GM19035 (cell line): ENCODE measurements around the gene ART5.
"Not testable (repeated sequence)": the region's sequence is repeated elsewhere in the genome, so short reads cannot be mapped to it uniquely, and the experiment has no call there.

Experiments used
- ATAC-seq: cut with Tn5 transposase; IDR thresholded peaks from one replicate; pipeline ENCODE4 v1.9.1; 2021; ENCODE audit not compliant: unreplicated experiment

Gene ART5

DNA sequence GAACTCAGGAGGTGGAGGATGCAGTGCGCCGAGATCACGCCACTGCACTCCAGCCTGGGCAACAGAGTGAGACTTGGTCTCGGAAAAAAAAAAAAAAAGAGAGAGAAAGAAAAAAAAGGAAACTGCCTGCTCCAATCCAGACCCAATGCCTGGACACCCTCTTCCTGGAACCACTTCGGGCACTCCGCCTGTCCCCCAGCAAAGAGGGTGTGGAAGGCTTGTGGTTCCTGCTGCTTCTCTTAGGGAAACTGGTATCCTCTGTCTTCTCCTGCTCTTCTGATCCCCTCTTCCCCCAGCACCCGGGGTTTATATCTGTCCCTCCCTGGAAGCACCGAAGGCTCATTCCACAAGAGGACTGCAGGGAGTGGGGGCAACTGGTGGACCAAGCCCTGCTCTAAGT is 16.5 kb upstream of the ART5 start:
- ATAC-seq, result no peak

DNA sequence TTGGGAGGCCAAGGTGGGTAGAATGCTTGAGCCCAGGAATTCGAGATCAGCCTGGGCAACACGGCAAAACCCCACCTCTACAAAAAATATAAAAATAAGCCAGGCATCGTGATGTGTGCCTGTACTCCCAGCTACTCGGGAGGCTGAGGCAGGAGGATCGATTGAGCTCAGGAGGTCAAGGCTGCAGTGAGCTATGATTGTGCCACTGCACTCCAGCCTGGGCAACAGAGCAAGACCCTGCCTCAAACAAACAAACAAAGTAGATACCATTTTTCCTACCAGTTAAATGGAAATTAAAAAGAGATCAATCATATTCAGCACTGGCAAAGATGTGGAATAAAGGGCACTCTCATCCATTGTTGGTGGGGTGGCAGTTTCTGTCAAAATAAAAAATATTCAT is 15.5 kb upstream of the ART5 start:
- ATAC-seq, result not testable (repeated sequence)

DNA sequence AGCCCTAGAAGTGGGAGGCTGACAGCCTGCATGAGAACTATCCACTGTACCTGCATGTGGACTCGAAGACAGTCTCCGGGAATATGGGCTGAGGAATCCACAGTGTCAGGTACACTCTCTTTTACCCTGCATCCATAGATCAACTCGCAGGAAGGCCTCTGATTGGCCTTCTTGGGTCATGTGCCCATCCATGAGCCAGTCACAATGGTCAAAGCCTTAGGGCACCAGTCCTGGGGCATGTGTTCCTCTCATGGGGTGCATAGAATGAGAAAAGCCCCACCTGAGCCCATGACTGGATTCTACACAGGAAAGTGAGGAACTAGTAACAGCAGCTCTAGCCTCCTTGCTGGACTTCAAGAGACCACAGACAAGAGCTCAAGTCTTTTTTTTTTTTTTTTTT is 13.8 kb upstream of the ART5 start:
- no peak for ATAC-seq

DNA sequence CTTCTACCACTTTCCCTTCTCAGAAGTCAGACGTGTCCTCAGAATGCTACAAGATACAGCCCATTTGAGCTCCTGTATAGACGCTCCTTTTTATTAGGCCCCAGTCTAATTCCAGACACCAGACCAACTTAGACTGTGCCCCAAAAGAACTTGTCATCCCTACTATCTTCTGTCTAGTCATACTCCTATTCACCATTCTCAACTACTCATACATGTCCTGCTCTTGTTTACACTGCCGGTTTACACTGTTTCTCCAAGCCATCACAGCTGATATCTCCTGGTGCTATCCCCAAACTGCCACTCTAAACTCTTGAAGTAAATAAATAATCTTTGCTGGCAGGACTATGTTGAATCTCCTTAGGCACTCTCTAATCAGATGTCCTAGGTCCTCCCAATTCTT is 10.7 kb upstream of the ART5 start:
- not testable (repeated sequence) for ATAC-seq

DNA sequence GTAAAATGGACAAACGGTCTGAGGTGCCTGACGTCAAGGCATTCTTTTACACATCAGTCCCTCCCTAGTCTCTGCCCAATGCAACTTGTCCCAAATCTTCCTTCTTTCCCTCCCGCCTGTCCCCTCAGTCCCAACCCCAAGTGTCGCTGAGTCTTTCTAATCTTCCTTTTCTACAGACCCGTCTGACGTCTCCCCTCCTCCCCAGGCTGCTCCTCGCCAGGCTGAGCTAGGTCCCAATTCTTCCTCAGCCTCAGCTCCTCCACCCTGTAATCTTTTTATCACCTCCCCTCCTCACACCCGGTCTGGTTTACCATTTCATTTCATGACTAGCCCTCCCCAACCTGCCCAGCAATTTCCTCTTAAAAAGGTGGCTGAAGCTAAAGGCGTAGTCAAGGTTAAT is 7.6 kb upstream of the ART5 start:
- ATAC-seq, result not testable (repeated sequence)

DNA sequence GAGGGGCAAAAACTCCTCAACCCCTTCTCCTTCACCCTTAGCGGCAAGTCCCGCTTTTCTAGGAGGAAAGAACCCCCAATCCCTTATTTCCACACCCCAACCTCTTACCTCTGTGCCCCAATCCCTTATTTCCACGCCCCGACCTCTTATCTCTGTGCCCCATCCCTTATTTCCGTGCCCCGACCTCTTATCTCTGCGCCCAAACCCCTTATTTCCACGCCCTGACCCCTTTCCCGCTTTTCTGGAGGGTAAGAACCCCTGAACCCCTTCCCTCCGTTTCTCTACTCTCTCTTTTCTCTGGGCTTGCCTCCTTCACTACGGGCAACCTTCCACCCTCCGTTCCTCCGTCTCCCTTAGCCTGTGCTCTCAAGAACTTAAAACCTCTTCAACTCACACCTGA is 7.1 kb upstream of the ART5 start:
- ATAC-seq, result not testable (repeated sequence)

DNA sequence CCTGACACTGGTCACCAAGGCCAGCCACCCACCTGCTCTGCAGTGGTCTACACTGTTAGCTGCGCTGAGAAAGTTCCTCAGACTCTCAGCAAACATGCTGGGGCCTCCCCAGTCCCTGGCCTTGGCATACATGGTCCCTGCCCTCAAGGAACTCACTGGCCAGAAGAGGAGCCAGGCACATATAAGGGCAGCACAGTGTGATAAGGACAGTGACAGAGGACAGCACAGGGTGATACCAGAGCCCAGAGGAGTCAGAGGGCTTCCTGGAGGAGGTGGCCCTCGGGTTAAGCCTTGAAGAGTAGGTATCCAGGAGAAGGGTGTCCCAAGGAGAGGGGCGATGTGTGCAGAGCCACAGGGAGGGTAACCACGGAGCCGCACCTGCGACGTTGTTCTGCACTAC is 3.8 kb upstream of the ART5 start:
- no peak for ATAC-seq

DNA sequence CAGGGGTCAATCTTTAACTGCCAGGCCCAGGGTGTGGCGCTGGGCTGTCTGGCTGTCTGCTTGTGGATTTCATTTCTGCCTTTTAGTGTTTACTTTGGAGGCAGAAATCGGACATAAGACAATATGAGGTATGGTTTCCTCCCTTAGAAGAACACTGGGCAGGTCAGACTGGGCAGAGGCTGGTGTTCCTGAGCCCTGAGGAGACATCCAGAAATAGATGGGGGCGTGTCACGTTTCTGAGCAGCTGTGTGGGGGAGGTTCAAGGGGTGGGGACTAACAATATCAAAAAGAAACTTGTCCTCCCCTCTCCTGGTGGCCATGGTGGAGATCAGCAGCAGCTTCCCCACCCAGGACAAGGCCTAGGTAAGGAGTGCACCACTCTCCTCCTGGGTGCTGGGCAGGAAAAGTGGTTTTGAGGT is 3.0 kb upstream of the ART5 start, which contains the start of gene ART1:
Gene ART1, plus strand, starts transcription at position 312 of the 419 bp plus-strand sequence. CDS start 14,086 bp downstream, outside the sequence.
- ATAC-seq, result no peak

DNA sequence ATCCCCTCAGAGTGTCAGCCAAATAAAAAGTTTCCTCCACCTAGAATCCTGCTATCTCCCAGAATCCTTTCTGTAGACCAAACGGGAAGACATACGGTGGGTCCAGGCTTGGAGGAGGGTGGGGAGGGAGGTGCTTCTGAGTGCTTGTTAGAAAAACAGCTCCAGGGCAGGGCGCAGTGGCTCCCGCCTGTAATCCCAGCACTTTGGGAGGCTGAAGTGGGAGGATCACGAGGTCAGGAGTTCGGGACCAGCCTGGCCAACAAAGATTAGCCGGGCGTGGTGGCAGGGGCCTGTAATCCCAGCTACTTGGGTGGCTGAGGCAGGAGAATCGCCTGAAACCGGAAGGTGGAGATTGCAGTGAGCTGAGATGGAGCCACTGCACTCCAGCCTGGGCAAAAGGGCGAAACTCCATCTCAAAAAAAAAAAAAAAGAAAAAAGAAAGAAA is 1.3 kb upstream of the ART5 start:
- ATAC-seq, result not testable (repeated sequence)

DNA sequence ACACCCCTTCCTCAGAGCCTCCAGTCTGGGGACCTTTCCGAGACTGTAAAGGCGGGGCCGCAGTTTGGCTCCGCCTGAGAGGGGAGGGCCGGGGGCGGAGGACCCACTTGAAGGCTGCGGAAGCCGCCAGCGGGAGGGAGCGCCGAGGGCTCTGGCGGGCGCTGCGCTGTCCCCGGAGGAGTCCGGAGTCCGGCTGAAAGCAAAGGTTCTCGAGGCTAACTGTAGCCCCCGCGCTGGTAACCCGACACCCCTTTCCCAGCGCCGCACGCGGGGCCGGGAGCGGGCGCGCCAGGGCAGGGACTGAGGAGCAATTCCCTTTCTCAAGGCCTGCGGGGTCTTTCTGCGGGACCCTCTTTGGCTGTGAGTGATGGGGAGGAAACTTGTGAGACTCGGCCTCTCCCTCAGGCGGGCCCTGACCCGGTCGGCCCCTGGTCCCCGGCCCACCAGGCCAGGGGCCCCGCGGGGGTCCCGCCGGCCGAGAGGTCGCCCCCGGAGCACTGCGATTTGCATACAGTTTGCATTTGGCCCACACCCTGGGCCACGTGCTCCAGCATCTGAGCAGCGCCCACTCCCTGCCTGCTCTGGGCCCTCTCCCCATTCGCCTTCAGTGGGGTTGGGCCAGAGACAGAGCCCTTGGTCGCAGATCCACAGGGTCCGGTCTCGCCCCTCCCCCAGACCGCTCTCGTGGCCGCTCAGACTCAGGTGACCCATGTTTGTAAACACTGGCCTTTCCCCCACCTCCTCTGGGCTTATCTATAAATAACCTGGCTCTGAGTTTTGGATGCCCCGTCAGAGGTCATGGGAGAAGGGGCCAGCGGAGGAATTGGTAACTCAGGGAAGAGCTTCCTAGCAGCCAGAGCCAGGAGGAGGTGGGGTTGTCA is 519 bp upstream of the ART5 start:
- no peak for ATAC-seq

DNA sequence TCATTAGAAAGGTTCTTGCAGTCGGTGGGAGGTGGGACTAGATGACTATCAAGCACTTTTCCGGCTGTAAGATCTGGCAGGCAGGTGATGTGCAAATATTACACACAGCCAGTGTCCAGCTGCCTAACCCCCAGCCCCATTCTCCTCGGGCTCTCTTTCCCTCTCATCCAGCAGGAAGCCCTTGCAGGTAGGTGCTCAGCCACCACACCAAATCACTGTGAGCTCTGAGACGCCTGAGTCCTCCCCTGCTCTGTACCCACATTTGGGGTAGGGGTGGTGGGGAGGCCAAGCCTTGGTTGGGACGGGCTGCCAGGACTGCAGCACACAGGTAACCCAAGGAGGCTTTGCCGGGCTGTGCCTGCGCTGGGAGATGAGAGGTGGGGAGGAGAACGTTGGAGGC is 601 bp downstream of the ART5 start:
- no peak for ATAC-seq

DNA sequence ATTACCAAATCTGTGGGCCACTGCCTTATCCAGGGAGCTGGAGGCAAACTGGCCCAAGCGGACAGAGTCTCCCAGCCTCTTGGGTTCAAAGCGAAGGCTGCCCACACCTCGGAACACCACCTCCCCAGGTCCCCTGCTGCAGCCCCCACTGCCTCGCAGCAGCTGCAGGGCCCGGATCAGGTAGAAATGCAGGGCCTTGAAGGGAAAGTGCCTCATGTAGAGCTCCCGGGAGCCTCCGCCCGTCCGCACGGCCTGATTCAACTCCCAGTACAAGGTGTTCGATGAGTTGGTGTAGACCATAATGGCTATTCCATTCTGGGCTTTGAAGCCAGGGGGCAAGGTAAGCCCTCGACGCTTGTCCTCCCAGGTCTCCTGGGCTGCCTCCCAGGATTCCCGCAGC is 2.0 kb downstream of the ART5 start:
- ATAC-seq, result no peak

DNA sequence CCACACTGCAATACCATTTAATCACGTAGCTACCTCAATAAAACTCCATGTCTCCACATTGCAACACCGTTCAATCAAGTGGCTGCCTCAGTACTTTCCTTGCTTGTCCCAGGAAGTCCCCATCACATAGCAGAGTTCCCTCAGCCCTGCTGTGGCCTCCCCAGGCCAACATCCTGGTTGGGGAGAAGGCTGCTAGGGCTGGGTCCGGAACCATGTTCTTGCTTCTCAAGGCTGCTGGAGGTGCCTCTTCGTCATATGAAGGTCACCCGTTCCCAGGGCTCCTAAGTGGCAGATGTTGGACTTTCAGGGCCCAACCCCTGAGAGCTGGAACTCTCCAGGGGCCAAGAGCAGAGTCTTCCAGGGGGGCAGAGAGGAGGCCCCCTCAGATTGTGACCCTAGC is 3.3 kb downstream of the ART5 start:
- no peak for ATAC-seq

DNA sequence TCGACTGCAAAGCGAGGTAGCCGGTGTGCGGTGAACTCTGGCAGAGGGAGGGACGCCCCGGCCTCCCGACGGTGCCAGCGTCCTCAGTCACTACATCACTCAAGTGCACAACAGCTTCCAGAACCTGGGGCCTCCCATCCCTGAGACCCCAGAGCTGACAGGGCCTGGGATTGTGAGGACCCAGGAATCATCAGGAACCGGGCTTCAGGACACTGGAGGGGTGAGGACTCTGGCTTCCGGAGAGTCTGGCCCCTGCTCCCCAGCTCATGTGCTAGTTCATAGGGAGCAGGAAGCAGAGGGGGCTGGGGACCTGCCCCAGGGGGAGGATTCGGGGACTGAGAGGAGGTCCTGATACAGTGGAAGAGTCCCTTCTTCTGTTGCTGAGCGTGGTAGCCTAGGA is 4.6 kb downstream of the ART5 start:
- ATAC-seq, result no peak

DNA sequence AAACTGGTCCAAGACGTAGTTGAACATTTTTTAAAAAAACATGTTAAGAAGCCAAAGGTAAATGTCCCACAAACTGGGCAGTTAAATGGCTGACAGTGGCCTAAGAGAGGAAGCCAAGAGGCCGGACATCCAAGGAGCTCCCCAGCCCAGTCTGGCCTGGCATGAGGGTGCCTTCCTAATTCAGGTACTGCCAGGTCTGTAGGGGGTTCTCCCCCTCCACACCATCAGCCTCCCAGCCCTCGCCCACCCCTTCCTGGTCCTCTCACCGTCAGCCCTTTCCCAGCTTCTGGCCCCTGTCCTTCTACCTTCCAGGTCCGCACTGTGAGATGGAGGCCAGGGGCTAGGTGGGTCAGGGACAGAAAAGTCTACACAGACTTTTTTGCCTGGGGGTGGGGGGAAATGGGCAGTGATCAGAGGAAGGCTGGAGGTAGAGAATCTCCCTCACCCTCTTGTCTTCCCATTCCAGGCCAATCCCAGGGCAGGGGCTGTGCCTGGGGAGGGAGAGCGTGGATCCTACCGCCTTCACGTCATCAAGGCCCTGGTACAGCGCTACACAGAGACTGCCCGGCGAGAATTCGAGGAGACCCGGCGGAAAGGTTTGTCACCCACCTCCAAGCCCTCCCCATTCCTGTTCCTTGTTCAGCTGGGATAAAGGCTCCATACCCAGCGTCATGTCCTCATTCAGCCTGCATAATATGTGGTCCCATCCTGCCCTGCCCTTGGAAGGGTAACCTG is 6.0 kb downstream of the ART5 start:
- ATAC-seq, result no peak

DNA sequence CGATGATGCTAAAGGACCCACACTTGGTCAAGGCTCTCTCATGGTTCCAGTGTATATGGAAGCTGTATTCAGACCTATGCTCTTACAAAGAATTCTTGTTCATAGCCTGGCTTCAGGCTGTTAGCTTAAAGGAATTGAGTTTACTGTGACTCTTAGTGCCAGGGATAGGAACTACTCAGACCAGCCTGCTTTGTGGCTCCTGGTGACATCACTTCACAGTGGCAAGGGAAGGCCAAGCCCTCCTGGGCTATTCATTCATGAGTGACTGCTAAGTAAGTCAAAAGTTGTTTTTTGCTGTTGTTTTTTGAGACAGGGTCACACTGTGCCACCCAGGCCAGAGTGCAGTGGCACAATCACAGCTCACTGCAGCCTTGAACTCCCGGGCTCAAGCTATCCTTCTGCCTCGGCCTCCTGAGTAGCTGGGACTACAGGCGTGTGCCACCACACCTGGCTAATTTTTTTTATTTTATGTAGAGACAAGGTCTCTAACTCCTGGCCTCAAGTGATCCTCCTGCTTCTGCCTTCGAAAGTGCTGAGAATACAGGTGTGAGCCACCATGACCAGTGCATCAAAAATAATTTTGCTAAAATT is 9.6 kb downstream of the ART5 start:
- no peak for ATAC-seq

DNA sequence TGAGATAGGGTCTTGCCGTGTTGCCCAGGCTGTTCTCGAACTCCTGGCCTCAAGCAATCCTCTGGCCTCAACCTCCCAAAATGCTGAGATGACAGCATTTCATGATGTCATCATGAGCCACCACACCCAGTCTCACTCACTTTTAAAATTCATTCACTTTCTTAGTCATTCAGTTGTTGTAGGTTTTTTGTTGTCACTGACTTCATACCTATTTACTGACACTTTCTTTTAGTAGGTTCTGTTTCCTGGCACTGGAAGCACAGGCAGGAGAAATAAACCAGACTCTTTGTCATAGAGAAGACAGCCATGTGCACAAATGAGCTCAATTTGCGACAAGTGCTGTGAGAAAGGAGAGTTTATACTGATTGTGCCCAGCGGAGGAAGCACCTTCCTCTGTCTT is 10.5 kb downstream of the ART5 start:
- ATAC-seq, result no peak

DNA sequence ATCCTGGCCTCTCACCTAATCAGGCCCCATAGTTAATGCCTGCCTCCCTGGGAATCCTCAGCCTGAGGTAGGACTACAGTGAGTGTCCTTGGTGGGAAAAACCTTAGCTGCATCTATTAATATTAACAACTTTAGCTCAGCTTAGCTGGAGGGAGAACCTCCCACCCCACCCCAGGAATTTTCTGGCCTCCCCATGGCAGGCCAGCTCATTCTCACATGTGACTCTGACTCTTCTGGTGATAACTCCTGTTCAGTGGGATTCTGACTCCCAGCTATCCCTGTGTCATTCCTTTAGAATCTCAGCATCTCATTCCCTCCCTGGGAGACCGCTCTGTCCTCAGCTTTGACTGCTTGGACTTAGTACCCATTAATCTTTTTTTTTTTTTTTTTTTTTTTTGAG is 14.5 kb downstream of the ART5 start:
- no peak for ATAC-seq

DNA sequence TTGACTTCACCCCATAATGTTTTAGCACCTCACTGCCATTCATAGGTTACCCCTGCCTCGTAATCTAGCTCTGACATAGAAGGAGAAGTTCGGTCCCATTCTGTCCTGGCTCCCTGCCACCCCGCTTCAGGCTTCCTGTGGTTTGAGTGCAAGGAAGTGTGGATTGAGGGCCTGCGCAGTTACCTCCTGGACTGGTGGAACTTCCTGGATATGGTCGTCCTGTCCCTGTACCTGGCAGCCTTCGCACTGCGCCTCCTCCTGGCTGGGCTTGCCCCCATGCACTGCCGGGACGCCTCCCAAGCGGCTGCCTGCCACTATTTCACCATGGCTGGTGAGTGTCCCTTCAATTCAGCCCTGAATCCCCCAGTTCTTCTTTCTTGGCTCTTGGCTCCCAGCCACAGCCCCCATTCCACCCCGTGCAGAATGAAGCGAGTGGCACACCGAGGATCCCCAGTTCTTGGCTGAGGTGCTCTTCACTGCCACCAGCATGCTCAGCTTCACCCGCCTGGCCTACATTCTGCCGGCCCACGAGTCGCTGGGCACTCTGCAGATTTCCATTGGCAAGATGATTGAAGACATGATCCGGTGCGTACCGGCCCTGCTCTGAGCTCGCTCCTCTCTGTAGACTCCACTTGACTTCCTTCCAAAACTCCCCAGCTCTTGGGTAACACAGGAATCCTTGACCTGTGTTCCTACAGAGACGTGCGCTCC is 15.4 kb downstream of the ART5 start:
- ATAC-seq, result no peak

DNA sequence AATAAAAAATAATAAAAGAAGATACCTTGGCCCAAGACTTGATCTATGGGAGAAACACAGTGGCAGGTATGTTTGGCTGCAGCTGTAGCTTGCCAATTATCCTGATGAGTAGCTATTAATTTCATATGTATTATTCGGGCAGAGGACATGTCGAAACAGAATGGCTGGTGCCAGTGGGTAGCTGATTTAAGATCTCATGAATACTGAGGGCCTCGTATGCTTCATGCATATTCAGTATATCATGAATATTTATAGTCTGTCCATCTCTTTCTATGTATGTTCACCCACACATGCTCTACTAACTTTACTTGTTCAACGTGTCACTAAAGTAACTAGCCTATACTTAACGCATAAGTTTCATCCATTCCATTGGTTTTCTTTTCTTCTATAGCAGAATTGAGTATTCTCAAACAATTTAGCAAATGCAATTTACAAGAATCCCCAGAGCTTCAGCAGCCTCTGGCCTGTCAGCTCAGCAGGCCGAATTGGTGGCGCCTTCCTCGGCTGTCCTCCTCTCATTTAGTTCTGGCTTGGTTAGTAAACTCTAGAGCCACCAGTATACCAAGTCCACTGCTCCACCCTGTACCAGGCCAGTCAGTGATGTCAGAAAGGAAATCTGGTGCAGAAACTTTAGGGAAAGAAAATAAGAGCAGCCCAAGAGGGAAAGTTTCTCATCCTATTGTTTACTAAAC is 17.9 kb downstream of the ART5 start:
- no peak for ATAC-seq

DNA sequence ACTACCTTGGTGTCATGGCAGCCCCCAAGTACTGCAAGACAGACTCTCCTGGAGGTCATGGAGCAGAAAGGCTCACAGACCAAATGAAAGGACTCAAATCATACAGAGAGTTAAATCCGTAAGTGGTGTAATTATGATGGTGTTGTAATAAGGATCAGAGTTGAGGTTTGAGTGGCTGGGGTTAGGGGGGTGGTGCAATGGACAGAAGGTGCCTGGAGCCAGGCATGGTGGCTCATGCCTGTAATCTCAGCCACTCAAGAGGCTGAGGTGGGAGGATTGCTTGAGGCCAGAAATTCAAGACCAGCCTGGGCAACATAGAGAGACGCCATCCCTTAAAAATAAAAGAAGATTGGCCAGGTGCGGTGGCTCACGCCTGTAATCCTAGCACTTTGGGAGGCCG is 18.7 kb downstream of the ART5 start:
- ATAC-seq, result no peak
